SK-N-SH (cell line): Measurements from ENCODE around the gene SNRPD2. TPM values are rescaled to one million over a fixed set of nuclear protein-coding genes. Genes with fewer than 3 reads are reported as not detected.
A peak's percentile ranks its signal among the peaks of the same experiment; 100 is the strongest.

Experiments
- CTCF ChIA-PET: fragments of 300-600, 350-600 bp; formaldehyde crosslinking; extraction: SDS; loops from one replicate; lab custom pipeline; 2021; lab: Yijun Ruan, JAX
- POLR2A ChIA-PET: fragments of 350-600 bp; sonication (Branson Sonifier 250); formaldehyde crosslinking; extraction: SDS; loops from one replicate; lab custom pipeline; 2020; ENCODE audit warnings: antibody characterized with exemption, inconsistent platforms; lab: Yijun Ruan, JAX
- DNase-seq: peaks from one replicate; pipeline ENCODE4 v3.0.0; 2012
- H2AFZ ChIP-seq: fragments of 200-600 bp; sonication (generic); 2 replicates; pipeline ENCODE4 v1.8.1; 2016; ENCODE audit warnings: antibody characterized with exemption, mild to moderate bottlenecking, low read depth
- H3F3A ChIP-seq: fragments of 200-600 bp; sonication (generic); replicated peaks from 2 replicates; pipeline ENCODE3; 2016; ENCODE audit warnings: antibody characterized with exemption, mild to moderate bottlenecking; ENCODE audit not compliant: insufficient read depth
- H3K27ac ChIP-seq, 2 experiments: fragments of 200-500 bp in 1 of 2; fragments of 200-600 bp in 1 of 2; sonication (Bioruptor generic) in 1 of 2; sonication (generic), shearing (Covaris generic) in 1 of 2; 2 replicates each; pipeline versions ENCODE4 v1.5.1 to v1.6.1; 2014 to 2016; ENCODE audit warnings: low read depth in 2 of 2, inconsistent platforms in 1 of 2, low read length in 1 of 2, mild to moderate bottlenecking in 1 of 2, mixed read lengths in 1 of 2
- H3K27me3 ChIP-seq: fragments of 200-600 bp; sonication (generic), shearing (Covaris generic); 2 replicates; pipeline ENCODE4 v1.6.1; 2016; ENCODE audit warnings: mixed run types; ENCODE audit not compliant: insufficient read depth
- H3K36me3 ChIP-seq, 2 experiments: fragments of 200-500 bp in 1 of 2; fragments of 200-600 bp in 1 of 2; sonication (Bioruptor generic) in 1 of 2; sonication (generic) in 1 of 2; replicated peaks in 1 of 2; 2 replicates each; pipeline versions ENCODE3 to v1.5.1; 2014 to 2016; ENCODE audit warnings: low read length in 1 of 2, mild to moderate bottlenecking in 1 of 2; ENCODE audit not compliant: insufficient read depth in 2 of 2, control insufficient read depth in 1 of 2
- H3K4me1 ChIP-seq, 2 experiments: fragments of 200-500 bp in 1 of 2; fragments of 200-600 bp in 1 of 2; sonication (Bioruptor generic) in 1 of 2; sonication (generic), shearing (Covaris generic) in 1 of 2; 2 replicates each; pipeline versions ENCODE4 v1.5.1 to v1.6.1; 2014 to 2016; ENCODE audit warnings: low read depth in 1 of 2, low read length in 1 of 2, mixed run types in 1 of 2; ENCODE audit not compliant: insufficient read depth in 2 of 2, control insufficient read depth in 1 of 2
- H3K4me2 ChIP-seq: fragments of 200-600 bp; sonication (generic), shearing (Covaris generic); 2 replicates; pipeline ENCODE4 v1.6.1; 2017; ENCODE audit warnings: mixed run types
- H3K4me3 ChIP-seq, 2 experiments: fragments of 200-500 bp in 1 of 2; fragments of 200-600 bp in 1 of 2; sonication (Bioruptor generic) in 1 of 2; sonication (generic), shearing (Covaris generic) in 1 of 2; 2 replicates each; pipeline versions ENCODE4 v1.5.1 to v1.8.1; 2014 to 2016; ENCODE audit warnings: low read depth in 2 of 2, inconsistent platforms in 1 of 2, low read length in 1 of 2, mild to moderate bottlenecking in 1 of 2, mixed read lengths in 1 of 2, moderate library complexity in 1 of 2
- H3K79me2 ChIP-seq: fragments of 200-600 bp; sonication (generic); 2 replicates; pipeline ENCODE4 v1.8.1; 2017; ENCODE audit warnings: mild to moderate bottlenecking; ENCODE audit not compliant: insufficient read depth
- H3K9ac ChIP-seq: fragments of 200-600 bp; sonication (generic); 2 replicates; pipeline ENCODE4 v1.6.1; 2017; ENCODE audit warnings: mixed run types
- H3K9me2 ChIP-seq: fragments of 200-600 bp; sonication (generic); 2 replicates; pipeline ENCODE4 v1.6.1; 2017; ENCODE audit warnings: mixed run types
- H3K9me3 ChIP-seq: fragments of 200-600 bp; sonication (generic); 2 replicates; pipeline ENCODE4 v1.6.1; 2017; ENCODE audit warnings: mixed run types, mild to moderate bottlenecking, moderate library complexity
- H4K20me1 ChIP-seq: fragments of 200-600 bp; sonication (generic); 2 replicates; pipeline ENCODE4 v1.6.1; 2017; ENCODE audit warnings: mild to moderate bottlenecking, mixed run types; ENCODE audit not compliant: insufficient read depth
- CTCF ChIP-seq: fragments of 200-600 bp; sonication (generic); IDR thresholded peaks from 2 replicates; pipeline ENCODE4 v1.6.1; 2017; ENCODE audit warnings: antibody characterized with exemption, mild to moderate bottlenecking, moderate library complexity
- EP300 ChIP-seq, 2 experiments: IDR thresholded peaks; 2 replicates each; pipeline versions ENCODE4 v1.4.0 to v1.6.1; 2012; ENCODE audit warnings: borderline replicate concordance in 1 of 2, low read depth in 1 of 2, low read length in 1 of 2
- EZH2phosphoT487 ChIP-seq: fragments of 200-600 bp; sonication (generic); IDR thresholded peaks from 2 replicates; pipeline ENCODE4 v1.6.1; 2017; ENCODE audit warnings: low read depth, mixed run types, mild to moderate bottlenecking, antibody characterized with exemption, moderate library complexity, borderline replicate concordance
- FOXJ3 ChIP-seq: sonication (generic); formaldehyde crosslinking; IDR thresholded peaks from 2 replicates; pipeline ENCODE4 v1.5.1; 2020; ENCODE audit warnings: mild to moderate bottlenecking, missing genetic modification reagents
- FOXM1 ChIP-seq: IDR thresholded peaks from 2 replicates; pipeline ENCODE4 v1.4.0; 2012; ENCODE audit warnings: low read depth, mild to moderate bottlenecking
- GABPA ChIP-seq: IDR thresholded peaks from 2 replicates; pipeline ENCODE4 v1.4.0; 2012; ENCODE audit warnings: low read depth, mild to moderate bottlenecking
- IRF3 ChIP-seq: fragments of 150-350 bp; IDR thresholded peaks from 2 replicates; pipeline ENCODE4 v1.6.1; 2016; ENCODE audit warnings: mild to moderate bottlenecking, low read depth, low read length
- JUND ChIP-seq: IDR thresholded peaks from 2 replicates; pipeline ENCODE4 v1.4.0; 2012
- MEF2A ChIP-seq: IDR thresholded peaks from 2 replicates; pipeline ENCODE4 v1.4.0; 2012; ENCODE audit warnings: low read depth, borderline replicate concordance
- MXI1 ChIP-seq: IDR thresholded peaks from 2 replicates; pipeline ENCODE4 v1.6.1; 2012; ENCODE audit warnings: mild to moderate bottlenecking, low read depth, low read length, improper control_type of control experiment
- NFIC ChIP-seq: IDR thresholded peaks from 2 replicates; pipeline ENCODE4 v1.4.0; 2012; ENCODE audit warnings: borderline replicate concordance
- NRF1 ChIP-seq: IDR thresholded peaks from 2 replicates; pipeline ENCODE4 v1.6.1; 2012; ENCODE audit warnings: low read depth, mild to moderate bottlenecking, low read length
- POLR2AphosphoS5 ChIP-seq: IDR thresholded peaks from 2 replicates; pipeline ENCODE4 v1.6.1; 2012; ENCODE audit warnings: low read depth, low read length
- RCOR1 ChIP-seq: fragments of 150-350 bp; IDR thresholded peaks from 2 replicates; pipeline ENCODE4 v1.6.1; 2017; ENCODE audit warnings: antibody characterized with exemption, low read length
- REST ChIP-seq: IDR thresholded peaks from 2 replicates; pipeline ENCODE4 v1.6.1; 2012; ENCODE audit warnings: mild to moderate bottlenecking, low read depth, low read length, moderate library complexity
- RFX5 ChIP-seq: IDR thresholded peaks from 2 replicates; pipeline ENCODE4 v1.6.1; 2012; ENCODE audit warnings: mild to moderate bottlenecking, improper control_type of control experiment, low read length
- RXRA ChIP-seq: IDR thresholded peaks from 2 replicates; pipeline ENCODE4 v1.4.0; 2012; ENCODE audit warnings: low read depth, mild to moderate bottlenecking, borderline replicate concordance
- SMC3 ChIP-seq: IDR thresholded peaks from 2 replicates; pipeline ENCODE4 v1.6.1; 2012; ENCODE audit warnings: low read depth, low read length, improper control_type of control experiment
- TEAD4 ChIP-seq: IDR thresholded peaks from 2 replicates; pipeline ENCODE4 v1.4.0; 2012; ENCODE audit warnings: mild to moderate bottlenecking, borderline replicate concordance; ENCODE audit not compliant: insufficient read depth
- USF2 ChIP-seq: fragments of 150-350 bp; IDR thresholded peaks from 2 replicates; pipeline ENCODE4 v1.6.1; 2017; ENCODE audit warnings: antibody characterized with exemption, low read length, low read depth, borderline replicate concordance
- ZBTB33 ChIP-seq: IDR thresholded peaks from 2 replicates; pipeline ENCODE4 v1.4.0; 2012; ENCODE audit warnings: low read depth, borderline replicate concordance
- WGBS: methylation state at CpG from one replicate; pipeline ENCODE4 v1.1.6; 2017; ENCODE audit warnings: low lambda C conversion rate; 5-methylcytosine and 5-hydroxymethylcytosine counted together
- polyA plus RNA-seq, 3 experiments: library from polyadenylated mRNA; depleted of rRNA; stranded (reverse); fragments of >200 nt; gene quantifications; 2 replicates each; pipeline ENCODE4 v1.2.3, GENCODE V29; 2012

SNRPD2 gene
- polyA plus RNA-seq, 1 of the 3 experiments (the other 2 are of a cell fraction), result 1,248 TPM

- Histone ChIP-seq H3K9me3 (no peaks in the 10 kb centered on the region), H3K4me1 (peaks cover 0 to 3% of the 10 kb centered on the region in 2 experiments; a peak in 1 of 4 replicates), H4K20me1 (no peaks in the 10 kb centered on the region), H3K4me3 (peak within 1 kb of the TSS; percentile 67 to 77), H3F3A (no peaks in the 10 kb centered on the region), H3K27me3 (no peaks in the 10 kb centered on the region), H3K9ac (peak within 1 kb of the TSS; percentile 81), H3K79me2 (peaks cover 54% of the 10 kb centered on the region), H3K4me2 (peak within 1 kb of the TSS; percentile 93), H3K27ac (peak within 1 kb of the TSS; percentile 30 to 55; a peak in 2 of 4 replicates), H3K36me3 (no peaks in the 10 kb centered on the region), H2AFZ (peak within 1 kb of the TSS; percentile 98), H3K9me2 (no peaks in the 10 kb centered on the region)
- POLR2A ChIA-PET, result interaction anchor here (0.9 to 2.0 kb wide), 8 partner anchors 12 to 638 kb away, joined by 3 to 9 read pairs (median 4); partner anchors contain the start of genes QPCTL, SIX5 and SNRPD2
- CTCF ChIA-PET, result interaction anchor here (0.7 to 2.1 kb wide), 10 partner anchors 10 to 74 kb away, joined by 3 to 10 read pairs (median 3); partner anchors contain the start of genes QPCTL, SIX5 and SNRPD2
- peak; percentile 97 for DNase-seq
- WGBS, result under 1% methylated on average over 48 of the region's 48 CpGs
- 0 out of 2 replicates have a peak, but pooled peaks have one; percentile 38 for TF ChIP-seq RCOR1
- peak; percentile 91 for TF ChIP-seq ZBTB33
- TF ChIP-seq NFIC, result peak; percentile 37; the same call in 1 of the 2 replicates
- no peak for TF ChIP-seq REST
- TF ChIP-seq MEF2A, result no peak
- TF ChIP-seq FOXJ3 (CRISPR knock-in tag), result no peak
- TF ChIP-seq RXRA, result no peak
- TF ChIP-seq EZH2phosphoT487, result no peak
- no peak for TF ChIP-seq TEAD4
- peak; percentile 82 for TF ChIP-seq GABPA
- no peak for TF ChIP-seq RFX5
- no peak for TF ChIP-seq USF2
- TF ChIP-seq FOXM1, result no peak
- TF ChIP-seq IRF3, result no peak
- TF ChIP-seq SMC3, result no peak
- peak; percentile 64 for TF ChIP-seq MXI1
- TF ChIP-seq EP300 (IDR thresholded peaks at IDR 0.05; ENCODE audit: borderline replicate concordance in 1 of 2, low read depth in 1 of 2, low read length in 1 of 2), result no peak; a peak in 1 of 4 replicates
- TF ChIP-seq NRF1, result peak; percentile 95
- TF ChIP-seq JUND, result no peak
- peak; percentile 40 for TF ChIP-seq CTCF
- peak; percentile 78 for TF ChIP-seq POLR2AphosphoS5
These were observed 38.9 kb upstream of the SNRPD2 start, which contains the start of gene FBXO46 for GRCh38 chr19:45730368-45731288. FBXO46 (minus strand) TSS chr19:45730896; CDS start chr19:45713495, 17,401 bp downstream.
